Measurements from ENCODE around the gene SMYD3.
"Not testable (repeated sequence)": the region's sequence is repeated elsewhere in the genome, so short reads cannot be mapped to it uniquely, and the experiment has no call there.

SMYD3 gene

GRCh38 chr1:246106342-246106763 is 400.7 kb downstream of the SMYD3 start:
- DNase-seq (ENCODE audit: low read depth): no peak

- no peak for DNase-seq (ENCODE audit: low read depth)
Observed at GRCh38 chr1:246104927-246105326, 402.2 kb downstream of the SMYD3 start.

- no peak for DNase-seq (ENCODE audit: low read depth)
Observed at GRCh38 chr1:246099570-246099969, 407.5 kb downstream of the SMYD3 start.

DNA sequence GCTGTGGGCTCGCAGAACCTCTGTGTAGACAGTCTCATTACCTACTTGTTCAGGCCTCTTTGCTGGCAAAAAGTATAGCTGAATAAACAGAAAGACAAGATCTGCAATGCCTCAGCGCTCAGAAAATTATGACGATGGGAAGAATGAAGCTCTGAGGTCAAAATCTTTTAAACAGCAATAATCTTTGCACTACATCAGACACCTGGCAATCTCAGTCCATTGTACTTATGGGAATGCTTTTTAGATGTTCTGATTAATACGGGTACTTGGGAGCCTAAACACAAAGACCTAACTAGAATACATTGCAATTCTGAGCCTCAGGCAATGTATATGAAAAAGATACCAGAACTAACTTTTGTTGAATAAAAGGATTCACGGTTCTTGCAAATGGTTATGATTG is 410.7 kb downstream of the SMYD3 start:
- no peak for DNase-seq (ENCODE audit: low read depth)

GRCh38 chr1:246095443-246095842 is 411.6 kb downstream of the SMYD3 start:
- DNase-seq (ENCODE audit: low read depth): no peak

GRCh38 chr1:246093230-246093629 is 413.8 kb downstream of the SMYD3 start:
- DNase-seq (ENCODE audit: low read depth): no peak

GRCh38 chr1:246092136-246092535 is 414.9 kb downstream of the SMYD3 start:
- no peak for DNase-seq (ENCODE audit: low read depth)

DNA sequence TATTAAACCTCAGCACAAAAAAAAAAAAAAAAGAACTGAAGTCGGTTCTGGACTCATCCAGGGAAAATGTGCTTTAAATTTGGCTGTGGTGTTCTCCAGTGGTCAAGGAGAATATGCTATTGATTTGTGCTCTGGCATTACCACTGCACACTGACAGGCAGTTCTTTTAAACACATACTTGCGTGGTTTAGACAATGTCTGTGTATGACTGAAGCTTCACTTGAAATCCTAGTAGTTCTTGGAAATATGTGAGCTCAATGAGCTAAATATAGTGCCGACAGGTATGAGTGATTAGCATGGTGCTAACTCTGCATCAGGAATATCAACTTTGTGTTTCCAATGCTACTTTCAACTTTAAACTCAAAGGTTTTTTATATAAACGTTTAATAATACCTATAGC is 415.6 kb downstream of the SMYD3 start:
- no peak for DNase-seq (ENCODE audit: low read depth)

DNA sequence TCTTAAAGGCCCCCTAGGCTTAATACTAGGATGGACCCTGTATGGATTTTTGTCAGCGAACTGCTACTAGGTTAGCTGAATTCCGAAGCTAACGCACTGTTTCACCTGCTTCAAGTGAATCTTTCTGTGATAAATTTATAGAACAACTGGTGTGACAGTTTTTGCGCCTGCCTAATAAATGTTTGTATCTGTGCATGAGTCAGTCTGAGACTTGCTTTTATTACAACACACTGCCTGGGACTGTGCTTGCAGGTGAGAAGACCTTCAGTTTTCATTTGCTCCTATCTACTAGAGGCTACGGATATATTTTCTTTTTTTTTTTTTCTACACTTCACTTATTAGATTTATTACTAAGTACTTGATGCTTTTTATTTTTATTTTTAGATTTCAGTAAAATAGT is 420.9 kb downstream of the SMYD3 start:
- no peak for DNase-seq (ENCODE audit: low read depth)

DNA sequence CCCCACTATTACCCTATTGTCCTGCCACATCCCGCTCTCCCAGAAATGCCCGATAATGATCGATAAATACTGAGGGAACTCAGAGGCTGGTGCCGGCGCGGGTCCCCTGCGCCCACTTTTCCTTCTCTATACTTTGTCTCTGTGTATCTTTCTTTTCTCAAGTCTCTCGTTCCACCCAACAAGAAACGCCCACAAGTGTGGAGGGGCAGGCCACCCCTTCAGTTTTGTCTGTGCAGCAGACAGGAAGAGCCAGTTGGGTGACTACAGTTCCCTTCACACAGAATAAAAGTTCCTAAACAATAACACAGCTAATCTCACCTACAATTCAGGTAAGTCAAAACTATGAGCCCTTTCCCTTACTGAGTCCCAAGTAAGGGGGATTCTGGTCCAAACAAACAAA is 423.7 kb downstream of the SMYD3 start:
- no peak for DNase-seq (ENCODE audit: low read depth)

DNA sequence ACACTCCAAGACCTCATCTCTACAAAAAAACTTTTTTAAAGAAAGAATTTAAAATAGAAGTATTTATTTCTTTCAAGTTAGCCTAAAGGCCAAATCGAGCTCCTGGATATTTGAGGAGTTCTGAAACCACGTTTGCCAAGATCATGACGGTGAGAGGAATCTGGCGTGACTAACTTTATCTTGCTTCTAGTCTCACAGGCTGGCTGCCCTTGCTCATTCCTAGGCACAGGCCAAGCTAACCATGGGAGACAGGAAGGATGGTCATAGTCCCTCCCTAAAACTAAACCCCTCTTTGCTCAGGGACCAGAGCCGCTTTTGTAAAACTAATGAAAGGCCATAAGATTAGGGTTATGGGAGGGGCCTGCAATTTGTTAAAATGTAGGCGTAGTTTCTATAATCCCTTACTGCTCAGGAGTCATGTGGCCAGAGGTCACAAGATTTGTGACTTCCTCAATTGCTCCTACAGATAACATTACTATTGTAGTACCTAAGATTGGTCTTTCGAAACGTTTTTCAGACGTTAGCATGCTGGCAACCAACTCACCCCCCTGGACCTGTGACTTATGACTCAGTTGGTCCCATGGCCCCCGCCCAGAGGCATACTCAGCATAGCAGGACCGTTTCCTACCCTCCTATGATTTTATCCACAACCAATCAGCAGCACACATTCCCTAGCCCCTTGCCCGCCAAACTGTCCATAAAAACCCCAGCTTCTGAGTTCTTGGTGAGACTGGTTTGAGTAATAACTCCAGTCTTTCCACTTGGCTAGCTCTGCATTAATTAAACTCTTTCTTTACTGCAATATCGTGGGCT is 425.0 kb downstream of the SMYD3 start:
- no peak for DNase-seq (ENCODE audit: low read depth)

DNA sequence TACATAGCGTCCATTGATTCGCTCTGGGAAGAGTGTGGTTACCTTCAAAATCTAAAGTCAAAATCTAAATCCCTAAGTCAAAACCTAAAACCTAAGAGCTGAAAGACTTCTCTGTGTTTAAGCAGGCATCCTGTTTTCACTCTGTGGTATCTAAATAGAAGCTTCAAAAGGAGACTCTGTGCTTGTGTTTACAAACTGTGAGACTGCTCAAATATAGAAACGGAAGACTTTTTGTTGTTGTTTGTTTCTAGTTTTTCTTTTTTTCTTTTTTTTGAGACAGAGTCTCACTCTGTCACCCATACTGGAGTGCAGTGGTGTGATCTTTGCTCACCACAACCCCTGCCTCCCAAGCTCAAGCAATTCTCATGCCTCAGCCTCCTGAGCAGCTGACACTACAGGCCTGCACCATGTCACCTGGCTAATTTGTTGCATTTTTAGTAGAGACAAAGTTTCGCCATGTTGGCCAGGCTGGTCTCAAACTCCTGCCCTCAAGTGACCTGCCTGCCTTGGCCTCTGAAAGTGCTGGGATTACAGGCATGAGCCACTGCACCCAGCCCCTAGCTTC is 425.9 kb downstream of the SMYD3 start:
- no peak for DNase-seq (ENCODE audit: low read depth)

- DNase-seq (ENCODE audit: low read depth): no peak
Observed at GRCh38 chr1:246080031-246080430, 427.0 kb downstream of the SMYD3 start.

DNA sequence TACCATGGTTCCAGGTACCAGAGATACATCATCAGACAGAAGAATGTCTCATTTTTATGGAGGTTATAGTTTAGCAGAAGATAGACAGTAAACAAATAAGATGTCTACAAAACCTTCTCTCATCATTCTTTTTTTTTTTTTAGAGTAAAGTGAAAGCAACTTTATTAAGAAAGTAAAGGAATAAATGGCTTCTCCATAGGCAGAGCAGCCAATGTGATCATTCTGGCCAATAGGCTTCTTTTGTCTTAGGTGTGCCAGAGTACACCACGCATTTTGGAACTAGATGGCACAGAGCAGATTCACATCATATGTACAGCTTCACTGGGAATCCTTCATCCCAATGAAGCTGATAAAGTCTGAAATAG is 428.2 kb downstream of the SMYD3 start:
- no peak for DNase-seq (ENCODE audit: low read depth)

- no peak for DNase-seq (ENCODE audit: low read depth)
Observed at GRCh38 chr1:246078126-246078887, 428.8 kb downstream of the SMYD3 start.

DNA sequence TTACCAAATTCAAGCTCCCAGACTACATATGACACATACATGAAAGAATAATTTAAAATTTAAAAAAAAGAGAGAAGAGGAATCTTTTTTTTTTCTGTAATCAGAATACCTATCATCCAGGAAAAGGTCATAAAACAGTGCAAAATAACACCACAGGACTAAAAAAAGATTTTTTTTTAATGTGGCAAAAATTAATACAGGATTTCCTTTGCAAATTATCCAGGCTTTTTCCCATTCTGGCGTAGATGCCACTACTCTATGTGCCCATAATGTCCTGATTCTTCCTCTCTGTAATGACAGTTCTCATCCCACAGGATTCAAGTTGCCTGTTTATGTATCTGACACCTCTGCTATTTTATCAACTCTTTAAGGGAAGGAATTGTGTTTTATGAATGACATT is 429.6 kb downstream of the SMYD3 start:
- no peak for DNase-seq (ENCODE audit: low read depth)

DNA sequence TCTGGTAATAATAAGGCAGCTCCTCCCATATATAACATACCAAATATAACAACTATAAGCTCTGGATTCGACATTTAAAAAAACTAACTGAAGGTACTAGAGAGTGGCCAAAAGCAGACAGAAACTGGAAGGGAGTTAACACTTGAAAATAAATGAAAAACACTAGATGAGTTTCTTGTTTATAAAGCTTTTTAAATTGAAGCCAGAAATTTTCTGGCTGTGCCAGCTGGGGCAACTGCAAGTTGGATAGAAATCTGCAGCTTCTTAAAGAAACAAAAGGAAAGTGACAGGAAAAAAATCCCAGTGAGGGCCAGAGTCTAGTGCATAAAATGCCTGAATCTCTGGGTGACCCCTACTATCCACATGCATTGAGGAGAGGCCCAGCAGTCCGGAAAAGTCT is 432.7 kb downstream of the SMYD3 start:
- DNase-seq (ENCODE audit: low read depth): no peak

DNA sequence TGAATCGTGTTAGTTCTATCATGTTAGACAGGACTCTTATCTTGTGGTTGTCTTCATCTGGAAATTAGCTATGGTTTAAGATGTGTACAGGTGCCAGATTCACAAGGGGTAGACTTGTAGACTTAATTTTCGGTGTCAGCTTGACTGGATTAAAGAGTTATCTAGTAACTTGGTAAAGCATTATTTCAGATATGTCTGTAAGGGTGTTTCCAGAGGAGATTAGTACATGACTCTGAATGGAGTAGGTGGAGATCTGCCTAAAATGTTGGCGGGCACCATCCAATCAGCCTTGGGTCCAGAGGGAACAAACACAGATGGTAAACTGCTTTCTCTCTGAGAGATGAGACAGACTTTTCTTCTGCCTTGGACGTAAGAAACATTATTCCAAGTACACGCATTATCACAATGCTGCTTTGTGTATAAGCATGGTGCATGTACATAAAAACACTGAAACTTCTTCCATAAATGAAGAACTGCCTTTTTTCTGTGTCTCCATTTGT is 434.6 kb downstream of the SMYD3 start:
- no peak for DNase-seq (ENCODE audit: low read depth)

DNA sequence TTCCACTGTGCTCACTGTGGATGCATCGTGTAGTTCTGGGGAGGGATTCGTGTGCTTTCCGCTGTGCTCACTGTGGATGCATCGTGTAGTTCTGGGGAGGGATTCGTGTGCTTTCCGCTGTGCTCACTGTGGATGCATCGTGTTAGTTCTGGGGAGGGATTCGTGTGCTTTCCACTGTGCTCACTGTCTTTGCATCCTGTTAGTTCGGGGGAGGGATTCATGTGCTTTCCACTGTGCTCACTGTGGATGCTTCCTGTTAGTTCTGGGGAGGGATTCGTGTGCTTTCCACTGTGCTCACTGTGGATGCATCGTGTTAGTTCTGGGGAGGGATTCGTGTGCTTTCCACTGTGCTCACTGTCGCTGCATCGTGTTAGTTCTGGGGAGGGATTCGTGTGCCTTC is 435.1 kb downstream of the SMYD3 start:
- DNase-seq (ENCODE audit: low read depth): not testable (repeated sequence)

DNA sequence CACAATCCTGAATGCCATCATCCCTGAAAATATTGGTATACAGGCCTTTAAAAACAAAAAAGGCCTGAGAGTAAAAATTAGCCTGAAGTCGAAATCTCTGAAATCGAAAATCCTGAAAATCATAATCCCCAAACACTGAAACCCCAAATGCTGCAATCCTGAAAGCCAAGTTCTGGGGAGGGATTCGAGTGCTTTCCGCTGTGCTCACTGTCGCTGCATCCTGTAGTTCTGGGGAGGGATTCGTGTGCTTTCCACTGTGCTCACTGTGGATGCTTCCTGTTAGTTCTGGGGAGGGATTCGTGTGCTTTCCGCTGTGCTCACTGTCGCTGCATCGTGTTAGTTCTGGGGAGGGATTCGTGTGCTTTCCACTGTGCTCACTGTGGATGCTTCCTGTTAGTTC is 435.5 kb downstream of the SMYD3 start:
- DNase-seq (ENCODE audit: low read depth): not testable (repeated sequence)

GRCh38 chr1:246069581-246069980 is 437.5 kb downstream of the SMYD3 start:
- DNase-seq (ENCODE audit: low read depth): no peak

DNA sequence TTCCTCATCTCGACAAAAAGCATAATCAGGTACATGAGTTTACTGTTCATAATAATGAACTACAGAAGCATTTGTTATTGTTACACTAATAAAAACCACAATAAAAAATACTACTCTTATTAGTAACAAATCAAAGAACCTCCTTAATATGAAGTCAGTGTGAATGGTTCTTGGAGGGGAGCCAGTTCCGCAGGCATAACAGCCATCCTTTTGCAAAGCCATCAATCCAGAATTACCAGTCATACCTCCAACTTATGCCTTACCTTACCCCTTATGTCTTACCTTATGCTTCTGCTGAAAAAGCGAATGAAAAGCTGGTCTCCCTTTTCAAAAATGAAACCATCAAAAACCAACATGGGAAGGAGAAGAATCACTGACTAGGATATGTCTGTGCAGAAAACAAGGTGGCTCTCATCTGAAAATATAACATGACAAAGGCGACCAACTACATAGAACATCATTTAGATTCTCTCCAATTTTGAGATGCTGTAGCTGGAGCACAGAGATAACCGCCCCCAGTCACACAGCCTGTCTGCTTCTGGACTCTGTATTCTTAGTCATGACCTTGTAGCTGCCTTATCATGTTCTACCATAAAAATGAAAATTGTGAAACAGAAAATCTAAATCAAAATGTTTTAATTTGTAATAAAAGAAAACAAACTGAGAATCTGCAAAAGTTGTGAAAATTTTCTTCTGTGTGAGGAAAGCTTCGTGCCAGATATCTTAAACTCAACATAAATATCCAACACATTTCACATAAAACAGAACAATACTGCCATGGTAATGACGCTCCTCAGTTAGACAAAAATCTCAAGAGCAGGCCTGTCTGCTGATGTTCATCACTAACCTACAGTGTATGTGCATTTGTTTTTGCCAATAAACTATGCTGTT is 438.2 kb downstream of the SMYD3 start:
- DNase-seq (ENCODE audit: low read depth): no peak

Data from activated gamma-delta T cell treated with anti-CD3 and anti-CD28 coated beads, Interleukin-2, amount 50 U/mL, for 16 hours (primary cell).